LNCAP (cell line): ENCODE results near the gene MOB1B.

Source experiments
- CTCF ChIP-seq: fragments of 450-650 bp; IDR thresholded peaks from 2 replicates; pipeline ENCODE4 v1.5.1; 2017; ENCODE audit warnings: mild to moderate bottlenecking

MOB1B gene

GRCh38 chr4:70874268-70875156 is 27.7 kb upstream of the MOB1B start:
- TF ChIP-seq CTCF = no peak

- no peak for TF ChIP-seq CTCF
These were observed 24.6 kb upstream of the MOB1B start for GRCh38 chr4:70877556-70877955.

GRCh38 chr4:70880739-70881138 is 21.4 kb upstream of the MOB1B start:
- TF ChIP-seq CTCF = no peak

- TF ChIP-seq CTCF = no peak
These were observed 17.0 kb upstream of the MOB1B start for GRCh38 chr4:70885174-70885573.

- no peak for TF ChIP-seq CTCF
These were observed 9.9 kb upstream of the MOB1B start for GRCh38 chr4:70892086-70892769.

GRCh38 chr4:70893790-70894189 is 8.4 kb upstream of the MOB1B start:
- TF ChIP-seq CTCF = no peak

- TF ChIP-seq CTCF = no peak
These were observed 6.8 kb upstream of the MOB1B start for GRCh38 chr4:70895405-70895804.
